Right lobe of liver (tissue), 4 donors: ENCODE results near the gene DNLZ.

Experiments used
- POLR2A ChIP-seq: fragments of 450-650 bp; IDR thresholded peaks from one replicate; pipeline ENCODE4 v1.6.1; 2017; ENCODE audit warnings: antibody characterized with exemption, mild to moderate bottlenecking
- TF ChIP-seq, protein P1 (sequence below), 4 donors: fragments of 200-600 bp in 3 of 4; fragments of 450-650 bp in 1 of 4; IDR thresholded peaks; one replicate each; pipeline versions ENCODE4 v1.5.1 to v1.8.0; 2016 to 2022; ENCODE audit warnings: antibody characterized with exemption in 4 of 4, mild to moderate bottlenecking in 2 of 4
- donor health status: DM: no; HTN: no; CAD: no.
- donor health status: DM: no; HTN: no; CAD: no.
- donor health status: DM: no; HTN: yes; CAD: no.

DNA sequence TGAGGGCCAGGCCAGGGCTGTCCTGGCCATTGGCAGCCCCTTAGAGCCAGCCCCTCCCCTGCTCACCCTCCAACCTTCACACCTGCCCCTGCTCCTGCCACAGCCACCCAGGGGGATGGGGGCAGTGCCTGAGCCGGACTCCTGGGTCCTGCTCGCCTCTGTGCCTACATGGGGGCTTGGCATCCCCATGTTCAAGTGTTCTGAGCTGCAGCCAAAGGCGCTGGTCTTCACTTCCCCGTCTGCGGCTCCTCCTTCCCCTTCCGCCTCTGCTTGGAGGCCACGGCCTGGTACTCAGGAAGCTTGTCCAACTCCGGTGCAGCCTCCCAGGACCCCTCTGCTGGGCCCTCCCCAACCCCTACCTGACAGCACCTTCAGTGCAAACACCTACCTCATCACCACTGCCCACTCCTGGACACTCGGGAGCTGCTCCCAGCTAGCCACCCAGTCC is 2.3 kb upstream of the DNLZ start:
- TF ChIP-seq, protein P1, sequence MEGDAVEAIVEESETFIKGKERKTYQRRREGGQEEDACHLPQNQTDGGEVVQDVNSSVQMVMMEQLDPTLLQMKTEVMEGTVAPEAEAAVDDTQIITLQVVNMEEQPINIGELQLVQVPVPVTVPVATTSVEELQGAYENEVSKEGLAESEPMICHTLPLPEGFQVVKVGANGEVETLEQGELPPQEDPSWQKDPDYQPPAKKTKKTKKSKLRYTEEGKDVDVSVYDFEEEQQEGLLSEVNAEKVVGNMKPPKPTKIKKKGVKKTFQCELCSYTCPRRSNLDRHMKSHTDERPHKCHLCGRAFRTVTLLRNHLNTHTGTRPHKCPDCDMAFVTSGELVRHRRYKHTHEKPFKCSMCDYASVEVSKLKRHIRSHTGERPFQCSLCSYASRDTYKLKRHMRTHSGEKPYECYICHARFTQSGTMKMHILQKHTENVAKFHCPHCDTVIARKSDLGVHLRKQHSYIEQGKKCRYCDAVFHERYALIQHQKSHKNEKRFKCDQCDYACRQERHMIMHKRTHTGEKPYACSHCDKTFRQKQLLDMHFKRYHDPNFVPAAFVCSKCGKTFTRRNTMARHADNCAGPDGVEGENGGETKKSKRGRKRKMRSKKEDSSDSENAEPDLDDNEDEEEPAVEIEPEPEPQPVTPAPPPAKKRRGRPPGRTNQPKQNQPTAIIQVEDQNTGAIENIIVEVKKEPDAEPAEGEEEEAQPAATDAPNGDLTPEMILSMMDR (IDR thresholded peaks at IDR 0.05) = no peak
- no peak for TF ChIP-seq POLR2A
